ENCODE data around the gene TENM3.
"Not testable (repeated sequence)": the region's sequence is repeated elsewhere in the genome, so short reads cannot be mapped to it uniquely, and the experiment has no call there.

DNA sequence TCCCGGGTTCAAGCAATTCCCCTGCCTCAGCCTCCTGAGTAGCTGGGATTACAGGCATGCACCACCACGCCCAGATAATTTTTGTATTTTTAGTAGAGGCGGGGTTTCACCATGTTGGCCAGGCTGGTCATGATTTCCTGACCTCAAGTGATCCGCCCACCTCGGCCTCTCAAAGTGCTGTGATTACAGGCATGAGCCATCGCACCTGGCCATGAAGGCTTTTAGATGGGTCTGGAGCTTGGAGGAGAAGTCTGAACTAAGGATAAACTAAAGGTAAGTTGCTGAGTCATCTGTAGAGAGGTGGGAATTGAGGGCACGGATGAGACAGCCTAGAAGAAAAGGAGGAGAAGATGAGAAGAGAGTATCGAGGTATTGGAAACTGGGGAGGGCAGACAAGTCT lies at the start of gene TENM3:
- TF ChIP-seq, protein P1, sequence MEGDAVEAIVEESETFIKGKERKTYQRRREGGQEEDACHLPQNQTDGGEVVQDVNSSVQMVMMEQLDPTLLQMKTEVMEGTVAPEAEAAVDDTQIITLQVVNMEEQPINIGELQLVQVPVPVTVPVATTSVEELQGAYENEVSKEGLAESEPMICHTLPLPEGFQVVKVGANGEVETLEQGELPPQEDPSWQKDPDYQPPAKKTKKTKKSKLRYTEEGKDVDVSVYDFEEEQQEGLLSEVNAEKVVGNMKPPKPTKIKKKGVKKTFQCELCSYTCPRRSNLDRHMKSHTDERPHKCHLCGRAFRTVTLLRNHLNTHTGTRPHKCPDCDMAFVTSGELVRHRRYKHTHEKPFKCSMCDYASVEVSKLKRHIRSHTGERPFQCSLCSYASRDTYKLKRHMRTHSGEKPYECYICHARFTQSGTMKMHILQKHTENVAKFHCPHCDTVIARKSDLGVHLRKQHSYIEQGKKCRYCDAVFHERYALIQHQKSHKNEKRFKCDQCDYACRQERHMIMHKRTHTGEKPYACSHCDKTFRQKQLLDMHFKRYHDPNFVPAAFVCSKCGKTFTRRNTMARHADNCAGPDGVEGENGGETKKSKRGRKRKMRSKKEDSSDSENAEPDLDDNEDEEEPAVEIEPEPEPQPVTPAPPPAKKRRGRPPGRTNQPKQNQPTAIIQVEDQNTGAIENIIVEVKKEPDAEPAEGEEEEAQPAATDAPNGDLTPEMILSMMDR (IDR thresholded peaks at IDR 0.05; ENCODE audit: insufficient read depth, low read length, poor library complexity, severe bottlenecking), result not testable (repeated sequence)
- not testable (repeated sequence) for TF ChIP-seq EZH2phosphoT487 (conservative IDR thresholded peaks at IDR 0.05; ENCODE audit: low read length)
